NCI-H2081 treated with DMSO at 0.1 percent for 48 hours (cell line): Measurements from ENCODE around the gene KSR2.

Experiments
- DNase-seq: peaks from one replicate; lab custom pipeline; 2025; lab: John Stamatoyannopoulos, UW

Gene KSR2

GRCh38 chr12:117580015-117580717 is 388.6 kb downstream of the KSR2 start:
- DNase-seq, result no peak

- no peak for DNase-seq
These were observed 391.6 kb downstream of the KSR2 start for GRCh38 chr12:117577122-117577657.

GRCh38 chr12:117576053-117576452 is 392.7 kb downstream of the KSR2 start:
- DNase-seq, result no peak

DNA sequence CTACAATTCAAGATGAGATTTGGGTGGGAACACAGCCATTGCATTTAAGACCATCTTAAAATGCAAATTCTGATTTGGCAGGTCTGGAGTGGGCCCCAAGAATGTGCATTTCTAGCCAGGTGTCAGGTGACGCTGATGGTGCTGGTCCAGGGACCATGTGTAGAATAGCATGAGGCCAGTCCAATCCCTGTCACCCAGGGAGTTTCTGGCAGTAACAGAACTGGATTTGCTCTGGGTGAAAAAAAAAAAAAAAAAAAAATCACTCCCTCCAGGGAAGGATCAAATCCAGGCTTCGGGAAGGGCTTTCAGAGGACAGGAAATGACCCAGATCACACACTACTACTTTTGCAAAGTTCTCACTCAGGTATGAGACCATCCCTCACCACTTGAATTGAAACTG is 394.1 kb downstream of the KSR2 start:
- no peak for DNase-seq

GRCh38 chr12:117572755-117573154 is 396.0 kb downstream of the KSR2 start:
- no peak for DNase-seq

GRCh38 chr12:117571321-117571720 is 397.5 kb downstream of the KSR2 start:
- DNase-seq, result no peak

- DNase-seq, result no peak
These were observed 398.2 kb downstream of the KSR2 start for GRCh38 chr12:117570608-117571007.

- no peak for DNase-seq
These were observed 401.1 kb downstream of the KSR2 start for GRCh38 chr12:117567644-117568216.

GRCh38 chr12:117564881-117565280 is 403.9 kb downstream of the KSR2 start:
- DNase-seq, result no peak

DNA sequence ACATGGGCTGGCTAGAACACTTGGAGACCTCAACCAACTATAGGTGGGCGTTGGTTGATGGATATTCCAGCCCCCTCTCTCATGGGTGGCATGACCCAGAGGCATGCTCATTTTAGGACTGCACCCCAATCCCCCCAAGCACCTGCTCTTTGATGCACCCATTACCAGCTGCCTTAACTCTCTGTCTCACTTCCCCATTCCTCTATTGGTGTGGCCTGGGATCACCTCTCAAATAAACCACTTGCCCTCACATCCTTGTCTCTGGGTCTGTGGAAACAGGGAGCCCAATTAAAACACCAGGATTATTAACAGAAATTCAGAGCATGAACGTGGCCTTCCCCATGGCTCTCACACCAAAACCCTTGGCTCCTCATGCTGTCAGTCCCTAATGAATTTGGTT is 405.1 kb downstream of the KSR2 start:
- no peak for DNase-seq

- no peak for DNase-seq
These were observed 405.8 kb downstream of the KSR2 start for GRCh38 chr12:117563007-117563406.

- DNase-seq, result no peak
These were observed 406.8 kb downstream of the KSR2 start for GRCh38 chr12:117561990-117562389.

DNA sequence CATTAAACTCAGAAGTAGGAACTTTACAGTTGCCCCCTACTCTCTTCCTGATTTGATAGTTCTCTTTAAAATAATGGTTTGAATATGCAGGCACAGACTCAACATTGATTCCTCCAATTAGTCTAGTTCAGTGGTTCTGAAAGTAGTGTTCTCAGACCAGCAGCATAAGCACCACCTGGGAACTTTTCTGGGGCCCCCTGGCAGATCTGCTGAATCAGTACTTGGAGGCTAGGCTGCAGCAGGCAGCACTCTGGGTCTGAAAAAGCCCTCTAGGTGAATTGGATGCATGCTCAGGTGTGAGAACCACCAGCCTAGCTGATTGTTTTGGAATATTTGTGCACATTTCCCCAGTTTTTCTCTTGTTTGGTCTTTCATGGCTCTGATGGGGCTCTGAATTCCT is 408.8 kb downstream of the KSR2 start:
- DNase-seq, result no peak

DNA sequence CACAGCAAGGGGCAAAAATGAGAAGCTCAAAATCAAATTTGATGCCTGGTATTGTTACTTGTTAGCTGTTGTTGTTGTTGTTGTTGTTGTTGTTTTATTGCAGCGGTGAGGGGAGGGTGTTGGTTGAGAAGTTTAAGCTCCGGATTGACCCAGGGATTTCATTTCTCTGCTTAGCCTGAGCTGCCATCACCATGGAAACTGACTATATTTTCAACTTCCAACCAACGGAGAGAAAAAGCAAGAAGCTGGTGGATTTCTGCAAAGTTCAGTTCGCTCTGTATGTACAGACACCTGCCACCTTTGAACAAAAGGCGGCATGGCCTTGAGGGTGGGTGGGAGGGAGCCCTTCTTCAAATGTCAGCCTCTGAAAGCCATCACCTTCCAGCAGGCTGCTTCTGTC is 412.9 kb downstream of the KSR2 start:
- no peak for DNase-seq

GRCh38 chr12:117552971-117553370 is 415.8 kb downstream of the KSR2 start:
- DNase-seq, result no peak

- DNase-seq, result no peak
These were observed 417.1 kb downstream of the KSR2 start for GRCh38 chr12:117551665-117552064.

DNA sequence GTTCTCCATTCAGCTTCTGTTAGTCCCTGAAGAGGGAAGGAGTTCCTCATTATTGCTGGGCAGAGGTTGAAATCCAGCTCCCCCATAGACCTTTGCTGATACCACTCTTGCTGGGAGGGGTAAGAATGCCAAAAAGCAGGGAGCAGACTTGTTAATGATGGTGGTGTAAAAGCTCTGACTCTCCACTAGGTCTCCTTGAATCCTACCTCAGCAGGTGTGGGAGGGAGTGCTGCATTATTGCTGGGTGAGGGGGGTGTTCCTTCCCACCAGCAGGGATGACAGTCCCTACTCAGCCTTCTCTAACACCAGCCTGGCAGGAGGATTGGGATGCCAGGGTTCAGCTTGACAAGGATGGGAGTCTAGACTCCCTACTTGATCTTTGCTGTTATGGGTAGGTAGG is 421.6 kb downstream of the KSR2 start:
- no peak for DNase-seq

GRCh38 chr12:117545216-117545615 is 423.6 kb downstream of the KSR2 start:
- DNase-seq, result no peak

DNA sequence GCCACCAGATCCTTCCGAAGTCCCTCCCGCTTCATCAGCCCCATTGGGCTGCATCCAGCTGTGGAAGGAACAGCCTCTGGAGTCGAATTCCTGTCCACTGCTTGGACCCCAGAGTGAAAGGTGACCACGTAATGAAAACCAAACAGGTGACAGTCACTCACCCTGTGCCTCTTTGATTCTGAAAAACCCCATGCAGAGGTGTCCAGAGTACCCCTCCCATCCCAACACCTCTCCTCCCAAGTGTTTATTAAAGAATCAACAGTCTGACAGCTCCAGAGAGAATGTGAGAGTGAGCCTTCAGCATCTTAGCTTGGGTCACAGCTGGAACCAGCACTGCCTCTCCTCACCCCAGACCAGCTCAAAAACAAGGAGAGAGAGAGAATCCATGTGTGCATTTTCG is 428.8 kb downstream of the KSR2 start:
- DNase-seq, result no peak

GRCh38 chr12:117538926-117539325 is 429.9 kb downstream of the KSR2 start:
- no peak for DNase-seq

DNA sequence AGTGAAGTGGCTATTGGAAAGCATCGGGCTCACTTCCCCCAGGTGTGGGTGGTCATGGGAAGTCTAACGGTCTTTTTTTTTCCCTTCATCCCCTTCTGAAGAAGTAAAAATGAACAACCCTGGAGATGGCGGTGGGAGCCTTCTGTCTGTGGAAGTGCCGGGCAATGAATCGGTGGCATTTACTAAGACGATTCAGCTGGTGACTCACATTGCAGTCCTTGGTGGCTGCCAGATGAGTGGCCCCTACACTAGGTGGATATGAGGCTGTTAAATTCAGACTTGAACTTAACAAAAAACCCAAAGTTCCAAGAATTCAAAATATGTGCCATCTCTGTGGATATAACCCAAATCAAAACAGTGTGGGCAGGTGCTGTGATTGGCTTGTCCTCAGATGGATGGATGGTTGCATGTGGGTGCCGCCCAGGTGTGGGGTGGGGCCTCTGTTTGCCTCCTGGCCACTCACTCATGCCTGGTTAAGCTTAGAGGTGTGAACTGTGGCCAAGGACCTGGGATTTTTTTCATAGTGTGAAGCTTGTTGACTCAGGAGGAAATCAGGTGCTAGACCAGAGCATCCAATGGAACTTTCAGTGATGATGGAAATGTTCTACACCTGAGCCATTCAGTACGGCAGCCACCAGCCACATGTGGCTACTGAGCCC is 430.6 kb downstream of the KSR2 start:
- no peak for DNase-seq

- DNase-seq, result no peak
These were observed 435.1 kb downstream of the KSR2 start for GRCh38 chr12:117533687-117534086.

DNA sequence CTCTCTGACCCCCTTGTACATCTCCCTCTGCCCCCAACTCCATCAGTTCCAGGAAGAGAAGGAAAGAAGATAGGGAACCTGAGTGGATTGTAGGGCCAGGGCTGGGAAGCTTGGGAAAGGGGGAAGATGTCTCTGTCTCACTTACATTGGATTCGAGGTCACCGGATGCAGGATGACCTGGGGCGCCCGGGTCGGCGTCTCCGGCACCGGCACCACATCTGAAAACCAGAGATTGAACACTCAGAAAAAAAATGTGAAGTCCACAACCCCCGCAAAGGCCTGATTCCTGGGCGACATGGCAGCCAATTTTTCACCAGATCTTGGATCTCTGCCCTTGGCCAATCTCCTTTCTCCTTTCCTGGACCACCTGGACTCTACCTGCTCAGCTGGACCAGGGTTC is 438.0 kb downstream of the KSR2 start:
- no peak for DNase-seq
